VCaP (cell line): ENCODE measurements around the gene KRTDAP.
"Not testable (repeated sequence)": the region's sequence is repeated elsewhere in the genome, so short reads cannot be mapped to it uniquely, and the experiment has no call there.

Experiments used
- H3K27ac ChIP-seq: fragments of 450-650 bp; 2 replicates; pipeline ENCODE4 v1.5.1; 2017
- TF ChIP-seq, protein P1 (sequence below): fragments of 450-650 bp; conservative IDR thresholded peaks from 2 replicates; pipeline ENCODE4 v1.5.1; 2017; ENCODE audit warnings: mild to moderate bottlenecking, moderate library complexity

The KRTDAP gene

DNA sequence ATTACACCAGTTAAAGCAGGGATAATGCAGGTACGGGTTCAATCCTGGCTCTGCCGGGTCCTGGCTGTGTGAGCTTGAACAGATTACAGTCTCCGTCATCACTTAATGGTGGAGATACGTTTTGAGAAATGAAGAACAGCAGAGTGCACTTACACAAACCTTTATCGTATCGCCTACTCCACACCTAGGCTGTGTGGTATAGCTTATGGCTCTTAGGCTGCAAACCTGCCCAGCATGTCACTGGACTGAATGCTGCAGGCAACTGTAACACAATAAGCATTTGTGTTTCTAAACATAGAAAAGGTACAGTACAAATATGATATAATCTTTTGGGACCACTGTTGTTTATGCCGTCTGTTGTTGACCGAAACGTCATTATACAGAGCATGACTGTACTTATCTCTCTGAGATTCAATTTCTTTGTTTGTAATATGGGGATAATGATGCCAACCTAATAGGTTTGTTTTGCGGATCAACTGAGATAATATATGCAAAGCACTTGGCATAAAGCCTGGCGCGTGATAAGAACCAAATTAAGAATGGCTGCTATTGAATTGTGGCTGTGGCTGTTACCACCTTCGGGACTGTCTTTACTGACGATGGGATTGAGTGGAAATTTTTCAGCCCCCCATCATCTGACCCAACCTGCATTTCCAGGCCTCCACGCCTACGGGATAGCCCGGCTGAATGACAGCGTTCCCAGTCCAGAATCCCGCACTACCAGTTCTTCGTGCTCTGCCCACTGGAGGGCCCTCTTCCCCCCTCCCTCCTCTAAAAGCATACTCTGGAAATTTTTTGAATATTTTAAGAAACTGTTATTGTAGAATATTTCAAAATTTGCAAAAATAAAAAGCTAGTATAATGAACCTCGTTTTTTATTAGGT is 11.2 kb downstream of the KRTDAP start:
- peak overlapping the region; percentile 69 for H3K27ac ChIP-seq
- TF ChIP-seq, protein P1, sequence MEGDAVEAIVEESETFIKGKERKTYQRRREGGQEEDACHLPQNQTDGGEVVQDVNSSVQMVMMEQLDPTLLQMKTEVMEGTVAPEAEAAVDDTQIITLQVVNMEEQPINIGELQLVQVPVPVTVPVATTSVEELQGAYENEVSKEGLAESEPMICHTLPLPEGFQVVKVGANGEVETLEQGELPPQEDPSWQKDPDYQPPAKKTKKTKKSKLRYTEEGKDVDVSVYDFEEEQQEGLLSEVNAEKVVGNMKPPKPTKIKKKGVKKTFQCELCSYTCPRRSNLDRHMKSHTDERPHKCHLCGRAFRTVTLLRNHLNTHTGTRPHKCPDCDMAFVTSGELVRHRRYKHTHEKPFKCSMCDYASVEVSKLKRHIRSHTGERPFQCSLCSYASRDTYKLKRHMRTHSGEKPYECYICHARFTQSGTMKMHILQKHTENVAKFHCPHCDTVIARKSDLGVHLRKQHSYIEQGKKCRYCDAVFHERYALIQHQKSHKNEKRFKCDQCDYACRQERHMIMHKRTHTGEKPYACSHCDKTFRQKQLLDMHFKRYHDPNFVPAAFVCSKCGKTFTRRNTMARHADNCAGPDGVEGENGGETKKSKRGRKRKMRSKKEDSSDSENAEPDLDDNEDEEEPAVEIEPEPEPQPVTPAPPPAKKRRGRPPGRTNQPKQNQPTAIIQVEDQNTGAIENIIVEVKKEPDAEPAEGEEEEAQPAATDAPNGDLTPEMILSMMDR: peak; percentile 68

DNA sequence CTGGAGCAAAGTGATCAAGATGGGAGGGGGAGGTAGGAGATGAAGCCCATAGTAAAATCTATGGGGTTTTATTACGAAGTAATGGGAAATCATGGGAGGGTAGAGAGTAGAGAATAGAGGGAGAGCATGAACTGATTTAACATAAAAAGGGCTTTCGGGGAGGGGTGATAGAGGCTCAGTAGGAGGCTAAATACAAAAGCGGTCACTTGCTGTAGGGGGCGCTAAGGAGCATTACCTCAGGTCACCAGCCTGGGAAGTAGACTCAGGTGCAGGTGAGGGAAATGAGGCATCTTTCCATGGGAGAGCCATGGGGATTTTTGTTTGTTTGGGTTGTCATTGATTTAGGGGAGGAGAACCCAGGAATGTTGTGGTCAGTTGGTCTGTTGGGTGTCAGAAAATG is 14.1 kb downstream of the KRTDAP start:
- H3K27ac ChIP-seq: no peak overlapping the region
- TF ChIP-seq, protein P1: no peak

DNA sequence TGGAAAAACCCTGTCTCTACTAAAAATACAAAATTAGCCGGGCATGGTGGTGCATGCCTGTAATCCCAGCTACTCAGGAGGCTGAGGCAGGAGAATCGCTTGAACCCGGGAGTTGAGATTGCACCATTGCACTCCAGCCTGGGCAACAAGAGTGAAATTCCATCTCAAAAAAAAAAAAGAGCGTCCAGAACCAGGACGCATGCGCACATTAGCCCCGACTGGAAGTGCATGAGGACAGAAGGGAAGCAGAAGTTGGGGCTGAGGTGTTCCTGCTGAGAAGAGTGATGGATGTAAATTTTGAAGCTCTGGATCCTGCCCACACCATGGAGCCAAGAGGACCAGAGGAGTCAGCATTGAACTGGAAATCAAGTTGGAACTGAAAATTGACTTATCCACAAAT is 15.7 kb downstream of the KRTDAP start:
- not testable (repeated sequence) for H3K27ac ChIP-seq

DNA sequence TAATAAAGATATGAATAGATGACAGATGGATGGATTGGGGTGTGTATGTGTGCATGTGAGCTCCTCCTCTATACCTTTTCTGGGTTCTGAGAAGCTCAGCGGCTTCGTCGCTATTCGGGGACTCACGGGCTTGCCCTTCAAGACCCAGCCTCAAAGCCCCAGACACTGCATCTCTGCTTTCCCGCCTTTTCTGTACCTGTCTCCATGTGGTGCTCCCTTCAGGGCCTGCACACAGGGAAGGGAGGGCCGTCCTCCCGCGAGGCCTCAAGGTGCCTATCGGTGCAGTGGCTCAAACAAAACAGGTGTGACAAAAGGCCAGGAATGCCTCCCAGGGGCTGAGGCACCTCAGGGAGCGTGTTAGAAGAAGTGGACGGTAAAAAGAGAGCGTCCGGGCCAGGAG is 16.2 kb downstream of the KRTDAP start:
- TF ChIP-seq, protein P1: no peak

DNA sequence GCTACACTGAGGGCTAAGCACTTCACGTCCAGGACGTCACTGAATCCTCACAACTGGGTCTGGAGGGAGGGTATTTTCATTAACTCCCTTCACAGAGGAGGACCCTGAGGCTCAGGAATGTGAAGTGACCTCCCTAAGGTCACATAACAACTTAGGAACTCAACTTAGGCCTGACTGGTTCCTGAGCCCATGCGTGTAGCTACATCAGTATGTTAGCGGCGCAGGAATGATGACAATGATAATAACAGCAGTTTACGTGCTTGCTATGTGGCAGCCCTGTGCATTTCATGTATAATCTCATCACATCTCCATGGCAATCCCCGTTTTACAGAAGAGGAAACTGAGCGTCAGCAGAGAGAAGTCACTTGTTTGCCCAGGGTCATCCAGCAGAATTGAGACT is 18.3 kb downstream of the KRTDAP start:
- TF ChIP-seq, protein P1: no peak

More for the DNA sequence above, 16.2 kb downstream of the KRTDAP start:
- H3K27ac ChIP-seq: no peak overlapping the region

DNA sequence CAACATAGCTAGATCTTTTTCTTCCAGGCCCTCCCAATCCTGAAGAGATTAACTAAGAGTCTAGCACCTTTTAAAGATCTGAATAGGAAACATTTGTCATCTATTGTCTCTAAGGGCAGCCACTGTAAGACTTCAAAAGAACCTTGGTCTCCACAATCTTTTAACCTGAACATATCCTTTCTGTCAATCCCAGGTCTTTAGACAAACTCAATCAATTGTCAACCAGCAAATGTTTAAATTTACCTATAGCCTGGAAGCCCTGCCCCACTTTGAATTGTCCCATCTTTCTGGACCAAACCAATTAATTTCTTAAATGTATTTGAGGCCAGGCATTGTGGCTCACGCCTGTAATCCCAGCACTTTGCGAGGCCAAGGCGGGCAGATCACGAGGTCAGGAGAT is 19.2 kb downstream of the KRTDAP start:
- not testable (repeated sequence) for H3K27ac ChIP-seq

More for the DNA sequence above, 18.3 kb downstream of the KRTDAP start:
- no peak overlapping the region for H3K27ac ChIP-seq

DNA sequence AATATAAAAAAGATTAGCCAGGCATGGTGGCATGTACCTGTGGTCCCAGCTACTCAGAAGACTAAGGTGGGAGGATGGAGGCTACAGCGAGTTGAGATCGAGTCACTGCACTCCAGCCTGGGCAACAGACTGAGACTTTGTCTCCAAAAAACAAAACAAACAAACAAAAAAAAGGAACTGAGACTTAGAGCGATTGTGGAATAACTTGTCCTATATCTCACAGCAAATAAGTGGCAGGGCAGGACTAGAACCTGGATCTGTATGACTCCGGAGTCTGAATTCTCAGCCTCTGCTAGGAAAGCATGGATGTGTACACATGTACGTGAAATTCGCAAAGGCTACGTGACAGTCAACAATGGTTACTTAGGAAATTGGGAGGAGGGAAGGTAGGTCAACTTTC is 20.1 kb downstream of the KRTDAP start:
- no peak overlapping the region for H3K27ac ChIP-seq
- TF ChIP-seq, protein P1: no peak

DNA sequence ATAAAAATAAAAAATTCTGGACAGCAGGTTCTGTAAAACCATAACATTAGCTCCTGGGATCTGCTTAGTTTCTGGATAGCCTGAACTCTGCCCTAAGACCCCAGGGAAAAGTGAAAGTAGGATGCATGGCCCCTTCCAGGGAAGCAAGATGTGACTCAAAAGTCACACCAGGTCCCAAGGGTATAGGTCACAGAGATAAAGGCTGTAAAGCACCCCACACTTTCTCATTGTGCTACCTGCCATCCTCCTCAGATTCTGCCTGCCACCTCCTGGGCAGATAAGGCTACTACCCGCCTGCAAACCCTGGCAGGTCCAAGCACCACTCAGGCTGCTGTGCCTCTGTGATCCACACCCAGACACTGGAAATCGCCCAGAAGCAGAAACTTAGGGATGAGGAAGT is 21.6 kb downstream of the KRTDAP start:
- TF ChIP-seq, protein P1: peak; percentile 96
- 0 out of 2 replicates have a peak overlapping the region, but pooled peaks have one; percentile 4 for H3K27ac ChIP-seq
